Stromal cell of bone marrow (primary cell): ENCODE results near the gene LRP1B.

Source experiments
- DNase-seq: peaks from one replicate; pipeline ENCODE4 v3.0.0-alpha.2; 2012; ENCODE audit warnings: low read depth

The LRP1B gene

GRCh38 chr2:140808820-140809219 is 1322.0 kb downstream of the LRP1B start:
- DNase-seq: no peak

DNA sequence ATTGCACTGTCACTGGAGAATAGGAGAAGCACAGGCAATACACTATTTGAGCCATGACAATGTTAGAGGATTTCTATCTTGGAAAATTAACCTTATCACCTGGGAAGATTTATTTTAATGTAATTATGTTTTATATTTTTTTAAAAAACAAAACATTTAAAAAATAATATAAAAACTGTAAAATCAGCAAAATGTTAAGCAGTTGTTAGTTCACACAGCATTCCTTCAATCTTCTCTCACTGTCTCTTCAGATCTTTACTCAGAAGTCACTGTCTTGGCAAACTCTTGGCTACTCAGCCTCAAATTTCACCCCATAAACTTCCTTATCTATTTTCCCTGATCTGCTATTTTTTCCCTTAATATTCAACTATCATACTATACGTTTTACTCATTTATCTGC is 1322.6 kb downstream of the LRP1B start:
- no peak for DNase-seq

DNA sequence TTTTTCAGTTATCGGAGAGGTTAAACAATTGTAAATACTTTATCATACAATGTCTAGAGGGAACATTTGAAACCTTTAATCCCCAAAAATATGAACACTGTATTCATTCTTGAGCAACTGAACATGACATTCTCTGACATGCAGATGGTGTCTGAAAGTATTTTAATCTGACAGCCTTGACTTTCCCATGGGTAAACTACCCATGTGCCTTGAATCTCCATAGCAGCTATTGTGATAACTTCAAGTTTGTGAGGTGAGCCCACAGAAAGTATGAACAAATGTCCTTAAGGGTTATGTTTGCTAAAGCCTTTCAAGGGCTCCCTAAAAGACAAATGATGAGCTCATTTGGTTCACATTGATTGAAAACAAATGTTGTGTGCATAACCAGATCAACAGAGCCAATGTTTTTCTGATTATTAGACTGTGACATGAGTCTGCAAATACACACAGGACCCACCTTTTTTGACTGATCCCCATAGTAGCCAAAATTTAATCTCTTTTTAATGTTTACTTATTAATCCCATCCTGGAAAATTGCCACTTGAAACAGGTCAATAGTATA is 1326.0 kb downstream of the LRP1B start:
- DNase-seq: no peak

GRCh38 chr2:140801311-140801710 is 1329.5 kb downstream of the LRP1B start:
- no peak for DNase-seq

DNA sequence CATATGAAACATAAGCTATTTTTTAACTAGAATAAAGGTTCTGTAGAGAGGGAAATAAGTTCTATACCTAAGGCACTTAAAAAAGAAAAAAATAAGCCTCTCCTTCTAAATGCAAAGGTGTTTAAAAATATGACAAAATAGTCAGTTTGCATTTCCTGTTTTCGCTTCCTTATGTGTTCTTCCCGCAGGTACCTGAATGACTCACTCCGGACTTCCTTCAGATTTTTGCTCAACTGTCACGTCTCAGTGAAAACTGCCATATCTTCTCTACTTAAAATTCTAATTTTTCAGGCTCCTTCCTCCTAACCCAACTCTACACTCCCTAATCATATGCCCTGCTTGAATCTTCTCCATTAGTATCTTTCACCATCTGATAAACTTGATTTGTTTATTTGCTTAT is 1333.1 kb downstream of the LRP1B start:
- no peak for DNase-seq

- DNase-seq: no peak
These were observed 1339.0 kb downstream of the LRP1B start for GRCh38 chr2:140791802-140792201.

DNA sequence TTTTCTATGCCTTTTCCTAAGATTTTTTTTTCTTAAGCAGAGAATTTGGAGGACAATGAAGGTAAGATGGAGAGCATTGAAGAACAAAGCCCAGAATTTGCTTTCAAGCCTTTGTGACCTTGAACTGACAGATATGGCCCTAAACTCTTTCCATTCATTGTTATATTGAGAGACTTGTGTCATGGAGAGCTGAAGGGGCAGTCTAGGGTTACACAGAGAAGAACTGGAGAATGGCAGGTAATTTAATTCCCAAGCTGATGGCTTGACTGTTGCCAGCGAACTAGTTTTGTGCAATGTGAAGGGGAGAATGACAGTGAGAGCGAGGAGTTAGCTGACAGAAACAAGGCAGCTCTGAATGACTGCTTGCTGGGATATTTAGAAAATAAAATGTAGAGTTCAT is 1344.2 kb downstream of the LRP1B start:
- DNase-seq: no peak

- DNase-seq: no peak
These were observed 1355.4 kb downstream of the LRP1B start for GRCh38 chr2:140775411-140775810.

DNA sequence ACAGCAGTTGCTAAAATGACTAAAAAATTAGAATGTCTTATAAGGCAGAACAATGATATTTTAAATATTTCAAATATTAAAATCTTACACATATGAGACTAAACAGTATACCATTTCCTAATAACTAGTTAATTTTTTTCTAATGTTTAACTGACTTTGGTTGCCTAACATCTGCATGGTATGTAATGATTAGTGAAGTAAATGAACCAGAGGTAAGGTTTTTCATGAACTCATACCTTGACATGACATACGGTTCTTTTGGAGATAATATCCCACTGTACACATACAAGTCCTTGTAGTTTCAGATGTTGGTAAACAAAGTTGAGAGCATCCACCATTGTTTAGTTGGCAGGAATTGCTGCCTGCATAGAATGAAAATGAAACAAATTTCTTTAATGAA is 1360.2 kb downstream of the LRP1B start:
- no peak for DNase-seq

GRCh38 chr2:140761807-140762206 is 1369.0 kb downstream of the LRP1B start:
- no peak for DNase-seq

DNA sequence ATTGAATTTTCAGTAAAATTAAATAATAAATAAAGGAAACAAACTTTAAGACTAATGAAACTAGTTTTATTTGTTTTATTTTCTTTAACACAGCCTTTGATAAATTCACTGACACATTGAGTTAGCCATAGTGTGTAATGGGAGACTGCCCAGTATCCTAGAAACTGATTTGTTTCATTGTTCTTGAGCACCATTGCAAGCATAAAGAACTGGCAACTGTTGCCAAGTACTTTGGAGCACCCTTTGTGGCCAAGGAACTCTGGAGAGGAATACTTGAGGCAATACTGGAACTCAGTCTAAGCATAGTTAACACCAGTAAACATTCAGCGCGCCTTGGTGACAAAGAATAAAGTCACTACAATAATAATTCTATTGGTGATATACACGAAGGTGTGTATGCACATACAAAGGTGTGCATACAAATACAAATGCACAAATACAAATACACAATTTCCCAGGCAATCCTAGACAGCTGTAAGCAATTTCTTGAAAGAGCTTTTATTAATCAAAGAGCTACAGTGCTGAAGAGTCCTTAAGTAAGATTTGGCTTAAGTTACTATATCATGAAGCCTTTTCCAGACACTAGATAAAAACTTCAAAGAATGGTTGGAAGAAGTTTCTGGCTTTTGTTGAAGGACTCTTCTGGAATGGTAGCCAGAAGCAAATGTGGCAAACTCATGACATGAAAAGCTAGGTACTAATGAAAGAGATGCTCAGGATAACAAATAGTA is 1371.2 kb downstream of the LRP1B start:
- DNase-seq: no peak

DNA sequence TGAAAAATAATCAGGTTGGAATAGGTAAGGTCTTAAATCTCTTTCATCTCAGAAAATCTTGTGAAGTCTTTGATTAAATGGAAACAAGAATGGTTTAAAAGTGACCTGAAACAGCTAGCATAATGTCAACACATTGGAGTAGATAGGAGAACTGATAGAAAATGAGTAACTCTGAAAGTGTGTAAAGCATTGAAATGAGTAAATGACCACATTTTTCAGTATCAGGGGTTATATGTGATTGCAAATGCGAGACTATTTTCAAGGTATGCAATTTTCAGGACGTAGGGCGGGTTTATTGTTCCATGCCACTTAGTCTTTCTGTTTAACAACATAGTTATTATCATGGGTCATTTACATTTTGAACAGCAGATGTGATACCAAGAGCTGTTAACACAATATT is 1383.2 kb downstream of the LRP1B start:
- no peak for DNase-seq

GRCh38 chr2:140747090-140747489 is 1383.7 kb downstream of the LRP1B start:
- no peak for DNase-seq

DNA sequence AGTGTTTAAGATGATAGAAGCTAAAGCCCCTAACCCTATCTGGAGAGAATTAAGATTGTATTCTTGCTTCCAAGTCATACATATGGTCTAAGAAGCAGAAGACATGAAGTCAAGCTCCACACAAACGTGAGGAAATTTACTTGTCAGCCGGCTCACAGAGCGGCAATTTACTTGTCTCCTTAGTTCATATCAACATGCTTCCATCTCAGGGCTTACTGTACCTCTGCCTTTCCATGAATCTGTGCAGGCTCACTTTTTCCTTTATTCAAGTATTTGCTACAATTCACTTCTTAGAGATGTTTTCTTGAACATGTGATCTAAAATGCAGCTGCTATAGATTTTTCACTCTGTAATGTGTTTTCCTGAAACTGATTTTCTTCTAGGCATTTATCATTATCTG is 1386.4 kb downstream of the LRP1B start:
- no peak for DNase-seq

GRCh38 chr2:140737006-140737405 is 1393.8 kb downstream of the LRP1B start:
- DNase-seq: no peak

GRCh38 chr2:140734992-140735391 is 1395.8 kb downstream of the LRP1B start:
- no peak for DNase-seq

- DNase-seq: no peak
These were observed 1411.8 kb downstream of the LRP1B start for GRCh38 chr2:140718999-140719398.

- no peak for DNase-seq
These were observed 1413.3 kb downstream of the LRP1B start for GRCh38 chr2:140717481-140717880.

- DNase-seq: no peak
These were observed 1416.2 kb downstream of the LRP1B start for GRCh38 chr2:140714586-140714985.

DNA sequence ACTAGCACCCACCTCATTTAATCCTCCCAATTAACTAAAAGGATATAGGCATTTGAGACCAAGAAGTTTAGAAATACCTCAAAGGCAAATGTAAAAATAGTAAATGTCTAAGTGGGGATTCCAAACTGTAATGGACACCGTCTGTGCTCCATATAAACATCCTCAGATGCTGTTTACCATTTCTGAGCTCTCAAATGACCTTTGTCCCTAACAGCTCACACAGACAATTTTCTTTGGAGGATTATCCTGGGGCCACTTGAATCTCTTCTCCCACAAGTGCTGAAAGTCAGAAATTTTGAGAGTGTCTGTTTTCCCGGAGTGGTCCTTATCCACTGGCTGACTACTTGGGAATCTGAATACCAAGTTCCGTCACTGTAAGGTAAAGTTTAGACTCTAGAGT is 1418.9 kb downstream of the LRP1B start:
- no peak for DNase-seq

GRCh38 chr2:140701726-140702125 is 1429.1 kb downstream of the LRP1B start:
- no peak for DNase-seq

- no peak for DNase-seq
These were observed 1432.2 kb downstream of the LRP1B start for GRCh38 chr2:140698636-140699035.

- DNase-seq: no peak
These were observed 1434.4 kb downstream of the LRP1B start for GRCh38 chr2:140696449-140696848.

- DNase-seq: peak; percentile 77
These were observed 1435.7 kb downstream of the LRP1B start for GRCh38 chr2:140695155-140695554.
